ENCODE data around the gene OR5B3. TPM values are rescaled to one million over a fixed set of nuclear protein-coding genes. Genes with fewer than 3 reads are reported as not detected.

The OR5B3 gene
- total RNA-seq, 1 donor from 2014 or later, result not detected

- no peaks in the 10 kb centered on the region for H3K9me3 ChIP-seq
- DNase-seq, result no peak
- H3K27me3 ChIP-seq (ENCODE audit: low read depth), result no peaks in the 10 kb centered on the region
- no peak overlapping the region for H3K27ac ChIP-seq
- TF ChIP-seq, protein P1, sequence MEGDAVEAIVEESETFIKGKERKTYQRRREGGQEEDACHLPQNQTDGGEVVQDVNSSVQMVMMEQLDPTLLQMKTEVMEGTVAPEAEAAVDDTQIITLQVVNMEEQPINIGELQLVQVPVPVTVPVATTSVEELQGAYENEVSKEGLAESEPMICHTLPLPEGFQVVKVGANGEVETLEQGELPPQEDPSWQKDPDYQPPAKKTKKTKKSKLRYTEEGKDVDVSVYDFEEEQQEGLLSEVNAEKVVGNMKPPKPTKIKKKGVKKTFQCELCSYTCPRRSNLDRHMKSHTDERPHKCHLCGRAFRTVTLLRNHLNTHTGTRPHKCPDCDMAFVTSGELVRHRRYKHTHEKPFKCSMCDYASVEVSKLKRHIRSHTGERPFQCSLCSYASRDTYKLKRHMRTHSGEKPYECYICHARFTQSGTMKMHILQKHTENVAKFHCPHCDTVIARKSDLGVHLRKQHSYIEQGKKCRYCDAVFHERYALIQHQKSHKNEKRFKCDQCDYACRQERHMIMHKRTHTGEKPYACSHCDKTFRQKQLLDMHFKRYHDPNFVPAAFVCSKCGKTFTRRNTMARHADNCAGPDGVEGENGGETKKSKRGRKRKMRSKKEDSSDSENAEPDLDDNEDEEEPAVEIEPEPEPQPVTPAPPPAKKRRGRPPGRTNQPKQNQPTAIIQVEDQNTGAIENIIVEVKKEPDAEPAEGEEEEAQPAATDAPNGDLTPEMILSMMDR (IDR thresholded peaks at IDR 0.05), result no peak
- intact Hi-C loops (cut with DNase I), result no loop called here
- no peaks in the 10 kb centered on the region for H3K36me3 ChIP-seq
- no peaks in the 10 kb centered on the region for H3K4me1 ChIP-seq
- ATAC-seq, result no peak
- no peak overlapping the region for H3K4me3 ChIP-seq
Observed at GRCh38 chr11:58394195-58394594, 12.5 kb downstream of the OR5B3 start.

DNA sequence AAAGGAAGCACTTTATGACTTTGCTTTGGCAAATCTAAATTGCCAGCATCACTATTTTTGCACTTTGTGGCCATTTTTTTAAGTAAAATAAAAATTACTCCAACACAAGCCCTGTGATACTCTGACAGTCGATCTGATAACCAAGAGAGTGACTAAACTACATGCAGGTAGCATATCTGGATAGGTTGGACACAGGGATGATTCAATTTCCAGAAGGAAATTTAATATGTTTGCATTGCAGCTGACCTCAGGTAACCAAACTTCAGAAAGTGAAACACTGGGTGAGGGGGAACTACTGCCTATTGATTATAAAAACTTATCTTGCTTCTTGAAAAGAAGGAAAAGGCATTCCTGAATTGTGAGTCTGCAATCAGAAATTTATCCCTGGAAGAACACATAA lies 13.9 kb downstream of the OR5B3 start:
- no peaks in the 10 kb centered on the region for H3K36me3 ChIP-seq
- intact Hi-C loops (cut with DNase I), result no loop called here
- no peaks in the 10 kb centered on the region for H3K9me3 ChIP-seq
- TF ChIP-seq, protein P1 (IDR thresholded peaks at IDR 0.05), result no peak
- H3K27me3 ChIP-seq (ENCODE audit: low read depth), result no peaks in the 10 kb centered on the region
- ATAC-seq (no peak), DNase-seq (no peak)
- H3K4me1 ChIP-seq, result no peaks in the 10 kb centered on the region
- H3K4me3 ChIP-seq, result no peak overlapping the region
- no peak overlapping the region for H3K27ac ChIP-seq

GRCh38 chr11:58391879-58392278 lies 14.8 kb downstream of the OR5B3 start:
- Histone ChIP-seq H3K4me1 (no peaks in the 10 kb centered on the region), H3K4me3 (no peak overlapping the region), H3K27me3 (ENCODE audit: low read depth) (no peaks in the 10 kb centered on the region), H3K36me3 (no peaks in the 10 kb centered on the region), H3K27ac (no peak overlapping the region), H3K9me3 (no peaks in the 10 kb centered on the region)
- TF ChIP-seq, protein P1 (IDR thresholded peaks at IDR 0.05), result no peak
- DNase-seq, result no peak
- intact Hi-C loops (cut with DNase I), result no loop called here
- ATAC-seq, result no peak

GRCh38 chr11:58390551-58391063 lies 16.1 kb downstream of the OR5B3 start:
- H3K27me3 ChIP-seq (ENCODE audit: low read depth), result no peaks in the 10 kb centered on the region
- no peak overlapping the region for H3K27ac ChIP-seq
- H3K4me1 ChIP-seq, result no peaks in the 10 kb centered on the region
- TF ChIP-seq, protein P1 (IDR thresholded peaks at IDR 0.05), result no peak
- H3K9me3 ChIP-seq, result no peaks in the 10 kb centered on the region
- H3K4me3 ChIP-seq, result no peak overlapping the region
- DNase-seq, result peak; percentile 28
- no peak for ATAC-seq
- no peaks in the 10 kb centered on the region for H3K36me3 ChIP-seq
- intact Hi-C loops (cut with DNase I), result no loop called here

DNA sequence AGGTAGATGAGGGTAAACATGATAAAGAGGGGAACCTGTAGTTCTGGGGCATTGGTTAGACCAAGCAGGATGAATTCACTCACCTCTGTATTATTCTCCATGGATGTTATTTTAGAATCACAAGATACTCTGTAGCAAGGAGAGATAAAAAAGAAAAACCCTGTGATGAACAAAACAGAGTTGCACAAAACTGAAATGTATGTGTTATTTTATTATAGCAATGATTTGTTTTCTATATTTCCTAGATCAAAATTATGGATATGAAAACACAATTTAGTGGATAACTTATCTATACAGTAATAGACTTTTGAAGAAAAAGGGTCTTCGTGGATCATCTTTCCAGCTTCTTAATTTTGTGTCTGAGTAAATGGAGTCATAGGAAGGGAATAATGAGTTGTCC lies 47.7 kb downstream of the OR5B3 start, which contains the start of gene OR5B17:
Gene OR5B17, minus strand, starts transcription at position 101 of the 400 bp plus-strand sequence. Its CDS starts 0 bp downstream, at position 101.
- intact Hi-C loops (cut with DNase I), result no loop called here
- H3K4me3 ChIP-seq, result no peak within 1 kb of the TSS
- ATAC-seq (no peak), DNase-seq (no peak)
- no peaks in the 10 kb centered on the region for H3K4me1 ChIP-seq
- H3K27me3 ChIP-seq (ENCODE audit: low read depth), result no peaks in the 10 kb centered on the region
- no peak within 1 kb of the TSS for H3K27ac ChIP-seq
- TF ChIP-seq, protein P1 (IDR thresholded peaks at IDR 0.05), result no peak
- H3K36me3 ChIP-seq, result no peaks in the 10 kb centered on the region
- no peaks in the 10 kb centered on the region for H3K9me3 ChIP-seq
